Right atrium auricular region (tissue), 2 donors: Measurements from ENCODE around the gene BCCIP. TPM values are rescaled to one million over a fixed set of nuclear protein-coding genes. Genes with fewer than 3 reads are reported as not detected.
A peak's percentile ranks its signal among the peaks of the same experiment; 100 is the strongest.

Source experiments
- DNase-seq: peaks from one replicate; pipeline ENCODE4 v3.0.0-alpha.2; 2019; ENCODE audit warnings: low spot score
- H3K27ac ChIP-seq, 2 donors: fragments of 200-600 bp; sonication (generic); 1 replicate in 1 of 2; 2 replicates in 1 of 2; pipeline ENCODE4 v1.5.1; 2016 to 2019
- H3K27me3 ChIP-seq, 2 donors: fragments of 200-600 bp; sonication (generic); one replicate each; pipeline versions ENCODE4 v1.5.1 to v1.6.0; 2017 to 2019
- H3K36me3 ChIP-seq: fragments of 200-600 bp; sonication (generic); one replicate; pipeline ENCODE4 v1.5.1; 2016
- H3K4me1 ChIP-seq, 2 donors: fragments of 200-600 bp; sonication (generic); one replicate each; pipeline versions ENCODE4 v1.5.1 to v1.6.0; 2017 to 2019
- H3K4me3 ChIP-seq, 2 donors: fragments of 200-600 bp; sonication (generic); 1 replicate in 1 of 2; 2 replicates in 1 of 2; pipeline ENCODE4 v1.5.1; 2017 to 2019; ENCODE audit warnings: mild to moderate bottlenecking in 1 of 2, moderate library complexity in 1 of 2
- H3K9me3 ChIP-seq, 2 donors: fragments of 200-600 bp; sonication (generic); one replicate each; pipeline ENCODE4 v1.5.1; 2019
- CTCF ChIP-seq, 2 donors: fragments of 200-600 bp; sonication (generic); IDR thresholded peaks; one replicate each; pipeline ENCODE4 v1.5.1; 2019; ENCODE audit warnings: antibody characterized with exemption in 2 of 2
- microRNA counts, 2 donors: library from miRNA; unstranded; fragments of <30 nt; microRNA quantifications; one replicate each; lab custom pipeline; 2016 to 2017
- microRNA-seq, 2 donors: library from miRNA; unstranded; fragments of <30 nt; microRNA quantifications; one replicate each; pipeline ENCODE4, GENCODE V29; 2016 to 2017; ENCODE audit warnings: borderline number of aligned reads in 2 of 2, borderline replicate concordance in 1 of 2
- total RNA-seq, 2 donors: library from RNA; depleted of rRNA; stranded (reverse); fragments of >200 nt; gene quantifications; one replicate each; pipeline ENCODE4 v1.1.0, GENCODE V29; 2016

BCCIP gene
- total RNA-seq, 2 donors from 2014 or later: 34.1 to 37.3 TPM

DNA sequence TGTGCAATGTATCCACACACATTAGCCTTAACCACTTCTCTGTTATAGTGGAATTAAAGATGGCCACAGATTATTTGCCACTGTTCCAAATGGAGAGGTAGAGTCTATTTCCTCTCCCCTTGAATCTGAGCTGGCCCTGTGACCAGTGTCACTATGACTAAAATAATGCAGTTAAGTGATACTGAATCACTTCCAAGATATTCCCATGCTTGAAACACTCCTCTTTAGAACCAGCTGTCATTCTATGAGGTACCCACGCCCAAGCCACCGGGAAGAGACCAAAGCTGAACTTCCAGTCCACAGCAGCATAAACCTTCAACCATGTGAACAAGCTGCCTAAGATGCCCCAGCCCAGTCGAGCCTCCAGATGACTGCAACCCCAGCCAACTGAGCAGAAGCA lies 59.9 kb downstream of the BCCIP start:
- TF ChIP-seq CTCF (IDR thresholded peaks at IDR 0.05): no peak
- H3K4me3 ChIP-seq: no peak overlapping the region
- DNase-seq: no peak
- H3K27ac ChIP-seq: peak overlapping the region; percentile 57 to 73
- no peaks in the 10 kb centered on the region for H3K9me3 ChIP-seq
- peaks cover 0 to 10% of the 10 kb centered on the region in 2 donors for H3K4me1 ChIP-seq
- H3K27me3 ChIP-seq: no peaks in the 10 kb centered on the region
- H3K36me3 ChIP-seq: peaks cover 6% of the 10 kb centered on the region

MicroRNAs within 50 kb of the gene (microRNA counts, 767-probe panel; counts per million panel counts)
- 0 to 31.0 counts per million in 2 donors for microRNA hsa-miR-4484 (lab: Ali Mortazavi, UCI)

Small RNA genes lying within 50 kb of the gene (microRNA-seq; reads per million reads assigned to microRNA genes)
- 0 to 2.1 reads per million in 2 donors for gene MIR4484

Other genes with a start within 250 kb of the BCCIP start
- not detected for gene TEX36, start 140.4 kb upstream of the BCCIP start, total RNA-seq
- gene EDRF1, start 103.8 kb upstream of the BCCIP start, total RNA-seq: 10 to 100 TPM; 11.4 to 11.5 TPM
- gene MMP21, start 47.7 kb upstream of the BCCIP start, total RNA-seq: under 1 TPM; 0.28 to 0.67 TPM
- gene UROS, start 288 bp upstream of the BCCIP start, total RNA-seq: 10 to 100 TPM; 54.1 to 81.0 TPM
- gene DHX32, start 57.7 kb downstream of the BCCIP start, total RNA-seq: 10 to 100 TPM; 25.1 to 44.5 TPM
- under 1 TPM; 0.44 to 0.67 TPM for gene FANK1, start 73.0 kb downstream of the BCCIP start, total RNA-seq